Hepatocyte (in vitro differentiated cells): ENCODE data around the gene VPS52.

ENCODE experiments used
- EZH2 ChIP-seq: fragments of 200-600 bp; sonication (generic); IDR thresholded peaks from 2 replicates; pipeline ENCODE4 v1.6.1; 2016; ENCODE audit warnings: antibody characterized with exemption, mild to moderate bottlenecking, borderline replicate concordance
- EZH2phosphoT487 ChIP-seq: fragments of 200-600 bp; sonication (generic); IDR thresholded peaks from one replicate; pipeline ENCODE4 v1.6.1; 2018; ENCODE audit warnings: antibody characterized with exemption, mild to moderate bottlenecking, low read depth, moderate library complexity; ENCODE audit not compliant: unreplicated experiment, severe bottlenecking
- TF ChIP-seq, protein P1 (sequence below): fragments of 200-600 bp; sonication (generic); IDR thresholded peaks from 2 replicates; pipeline ENCODE4 v1.5.1; 2016; ENCODE audit warnings: antibody characterized with exemption, mild to moderate bottlenecking; ENCODE audit not compliant: poor library complexity

DNA sequence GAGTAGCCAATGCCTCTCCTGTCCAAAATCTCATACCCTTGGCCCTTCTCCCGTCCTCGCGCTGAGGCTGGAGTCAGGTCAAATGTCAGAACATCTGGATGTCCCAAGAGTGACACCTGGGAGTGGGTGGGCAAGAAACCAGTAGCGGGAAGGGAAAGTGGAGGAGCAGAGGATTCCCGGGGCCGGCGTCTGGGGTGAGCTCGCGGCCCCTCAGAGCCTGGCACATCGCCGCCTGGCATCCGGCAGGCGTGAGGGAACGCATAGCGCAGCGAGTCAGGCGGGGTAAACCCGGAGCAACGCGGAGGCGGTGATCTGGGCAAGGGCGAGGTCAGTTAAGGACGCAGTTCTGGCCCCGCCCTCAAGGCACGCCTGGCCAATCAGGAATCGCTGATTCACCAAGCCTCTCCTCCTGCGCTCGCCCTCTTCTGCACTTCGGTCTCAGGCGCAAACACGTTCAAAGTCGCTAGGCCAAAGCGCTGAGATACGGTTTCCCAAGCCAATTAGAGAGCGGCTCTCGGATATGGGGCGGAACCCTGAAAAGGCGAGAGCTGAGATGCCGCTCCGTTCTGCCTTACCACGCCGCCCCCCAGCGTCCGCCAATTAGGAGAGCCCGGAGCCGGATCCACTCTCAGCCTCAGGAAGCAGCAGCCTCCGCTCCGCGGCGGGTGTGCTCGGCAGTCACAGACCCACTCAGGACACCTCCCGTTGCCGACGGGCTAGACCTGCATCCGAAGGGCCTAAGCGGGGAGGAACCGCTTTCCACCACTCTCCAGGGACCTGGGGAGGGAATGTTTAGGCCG is 22.5 kb downstream of the VPS52 start:
- TF ChIP-seq, protein P1, sequence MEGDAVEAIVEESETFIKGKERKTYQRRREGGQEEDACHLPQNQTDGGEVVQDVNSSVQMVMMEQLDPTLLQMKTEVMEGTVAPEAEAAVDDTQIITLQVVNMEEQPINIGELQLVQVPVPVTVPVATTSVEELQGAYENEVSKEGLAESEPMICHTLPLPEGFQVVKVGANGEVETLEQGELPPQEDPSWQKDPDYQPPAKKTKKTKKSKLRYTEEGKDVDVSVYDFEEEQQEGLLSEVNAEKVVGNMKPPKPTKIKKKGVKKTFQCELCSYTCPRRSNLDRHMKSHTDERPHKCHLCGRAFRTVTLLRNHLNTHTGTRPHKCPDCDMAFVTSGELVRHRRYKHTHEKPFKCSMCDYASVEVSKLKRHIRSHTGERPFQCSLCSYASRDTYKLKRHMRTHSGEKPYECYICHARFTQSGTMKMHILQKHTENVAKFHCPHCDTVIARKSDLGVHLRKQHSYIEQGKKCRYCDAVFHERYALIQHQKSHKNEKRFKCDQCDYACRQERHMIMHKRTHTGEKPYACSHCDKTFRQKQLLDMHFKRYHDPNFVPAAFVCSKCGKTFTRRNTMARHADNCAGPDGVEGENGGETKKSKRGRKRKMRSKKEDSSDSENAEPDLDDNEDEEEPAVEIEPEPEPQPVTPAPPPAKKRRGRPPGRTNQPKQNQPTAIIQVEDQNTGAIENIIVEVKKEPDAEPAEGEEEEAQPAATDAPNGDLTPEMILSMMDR: no peak
- no peak for TF ChIP-seq EZH2
- TF ChIP-seq EZH2phosphoT487: no peak
